Measurements from ENCODE around the gene TMEM101.

DNA sequence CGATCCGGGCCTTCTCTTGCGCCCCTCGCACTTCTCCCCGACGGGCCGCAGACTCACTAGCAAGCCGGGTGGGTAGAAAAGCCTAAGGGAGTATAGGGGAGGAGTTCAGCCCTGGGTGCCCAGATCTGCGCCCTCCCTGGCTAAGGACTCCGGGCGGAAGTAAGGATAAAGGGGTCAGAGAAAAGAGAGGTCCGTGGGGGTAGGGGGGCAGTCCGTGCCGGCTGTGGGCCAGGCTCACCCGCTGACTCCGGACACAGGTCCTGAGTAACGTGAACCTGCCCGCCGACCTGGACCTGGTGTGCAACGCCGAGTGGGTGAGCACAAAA, 8.5 kb downstream of the TMEM101 start:
- no peak for TF ChIP-seq NFRKB (IDR thresholded peaks at IDR 0.05)
- TF ChIP-seq TARDBP (IDR thresholded peaks at IDR 0.05) = no peak
- no peak for TF ChIP-seq SP1 (IDR thresholded peaks at IDR 0.05)

Data from HEK293T (cell line).